HG03565 (cell line): ENCODE data around the gene ZNF324.
"Not testable (repeated sequence)": the region's sequence is repeated elsewhere in the genome, so short reads cannot be mapped to it uniquely, and the experiment has no call there.

Source experiments
- ATAC-seq: cut with Tn5 transposase; IDR thresholded peaks from one replicate; pipeline ENCODE4 v1.9.1; 2021; ENCODE audit warnings: mild to moderate bottlenecking, moderate library complexity; ENCODE audit not compliant: unreplicated experiment

Gene ZNF324

GRCh38 chr19:58466760-58467589, at the start of gene ZNF324:
Gene ZNF324, plus strand, starts transcription at chr19:58467080. Its CDS starts 2,106 bp downstream, at chr19:58469186.
- peak; percentile 90 for ATAC-seq

GRCh38 chr19:58428617-58429016, 38.3 kb upstream of the ZNF324 start:
- ATAC-seq, result no peak

GRCh38 chr19:58429745-58430144, 37.1 kb upstream of the ZNF324 start:
- no peak for ATAC-seq

- ATAC-seq, result no peak
Observed at GRCh38 chr19:58434217-58434616, 32.7 kb upstream of the ZNF324 start.

- peak; percentile 92 for ATAC-seq
Observed at GRCh38 chr19:58439576-58440554, 27.0 kb upstream of the ZNF324 start, which contains the start of gene ZNF132. Gene ZNF132, minus strand, starts transcription at chr19:58440153. Its CDS starts 332 bp downstream, at chr19:58439821.

GRCh38 chr19:58440556-58440955, 26.3 kb upstream of the ZNF324 start:
- ATAC-seq, result no peak

GRCh38 chr19:58442986-58443385, 23.9 kb upstream of the ZNF324 start:
- ATAC-seq, result not testable (repeated sequence)

GRCh38 chr19:58448860-58449259, 18.0 kb upstream of the ZNF324 start:
- not testable (repeated sequence) for ATAC-seq

- not testable (repeated sequence) for ATAC-seq
Observed at GRCh38 chr19:58449980-58450379, 16.9 kb upstream of the ZNF324 start.

GRCh38 chr19:58450856-58451357, 16.0 kb upstream of the ZNF324 start:
- ATAC-seq, result no peak

GRCh38 chr19:58451358-58452101, 15.3 kb upstream of the ZNF324 start, which contains the start of gene ZNF324B:
Gene ZNF324B, plus strand, starts transcription at chr19:58451622. Its CDS starts 2,080 bp downstream, at chr19:58453702.
- ATAC-seq, result peak; percentile 93

GRCh38 chr19:58453743-58454142, 13.1 kb upstream of the ZNF324 start:
- ATAC-seq, result no peak

- ATAC-seq, result no peak
Observed at GRCh38 chr19:58455306-58455705, 11.6 kb upstream of the ZNF324 start.

GRCh38 chr19:58456111-58456510, 10.8 kb upstream of the ZNF324 start:
- no peak for ATAC-seq

- no peak for ATAC-seq
Observed at GRCh38 chr19:58460039-58460438, 6.8 kb upstream of the ZNF324 start.

GRCh38 chr19:58466089-58466759, 656 bp upstream of the ZNF324 start:
- no peak for ATAC-seq

- ATAC-seq, result no peak
Observed at GRCh38 chr19:58468216-58468839, 1.4 kb downstream of the ZNF324 start.

- ATAC-seq, result no peak
Observed at GRCh38 chr19:58469241-58470013, 2.5 kb downstream of the ZNF324 start.
